COR-L47 (cell line): Measurements from ENCODE around the gene C20orf96.
A peak's percentile ranks its signal among the peaks of the same experiment; 100 is the strongest.
"Not testable (repeated sequence)": the region's sequence is repeated elsewhere in the genome, so short reads cannot be mapped to it uniquely, and the experiment has no call there.

Experiments used
- DNase-seq: peaks from one replicate; lab custom pipeline; 2025; lab: John Stamatoyannopoulos, UW

The C20orf96 gene, protein sequence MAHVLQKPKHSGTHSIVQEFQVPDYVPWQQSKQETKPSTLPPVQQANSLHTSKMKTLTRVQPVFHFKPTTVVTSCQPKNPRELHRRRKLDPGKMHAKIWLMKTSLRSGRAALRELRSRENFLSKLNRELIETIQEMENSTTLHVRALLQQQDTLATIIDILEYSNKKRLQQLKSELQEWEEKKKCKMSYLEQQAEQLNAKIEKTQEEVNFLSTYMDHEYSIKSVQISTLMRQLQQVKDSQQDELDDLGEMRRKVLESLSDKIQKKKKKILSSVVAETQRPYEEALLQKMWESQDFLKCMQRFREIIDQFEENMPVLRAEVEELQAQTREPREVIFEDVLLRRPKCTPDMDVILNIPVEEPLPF

GRCh38 chr20:290084-290831 lies at the start of gene C20orf96:
Gene C20orf96, minus strand, starts transcription at chr20:290750. Its CDS starts 140 bp downstream, at chr20:290610.
- peak; percentile 65 for DNase-seq

- not testable (repeated sequence) for DNase-seq
Measured at GRCh38 chr20:336040-336439, 45.5 kb upstream of the C20orf96 start.

- no peak for DNase-seq
Measured at GRCh38 chr20:334578-334977, 44.0 kb upstream of the C20orf96 start.

DNA sequence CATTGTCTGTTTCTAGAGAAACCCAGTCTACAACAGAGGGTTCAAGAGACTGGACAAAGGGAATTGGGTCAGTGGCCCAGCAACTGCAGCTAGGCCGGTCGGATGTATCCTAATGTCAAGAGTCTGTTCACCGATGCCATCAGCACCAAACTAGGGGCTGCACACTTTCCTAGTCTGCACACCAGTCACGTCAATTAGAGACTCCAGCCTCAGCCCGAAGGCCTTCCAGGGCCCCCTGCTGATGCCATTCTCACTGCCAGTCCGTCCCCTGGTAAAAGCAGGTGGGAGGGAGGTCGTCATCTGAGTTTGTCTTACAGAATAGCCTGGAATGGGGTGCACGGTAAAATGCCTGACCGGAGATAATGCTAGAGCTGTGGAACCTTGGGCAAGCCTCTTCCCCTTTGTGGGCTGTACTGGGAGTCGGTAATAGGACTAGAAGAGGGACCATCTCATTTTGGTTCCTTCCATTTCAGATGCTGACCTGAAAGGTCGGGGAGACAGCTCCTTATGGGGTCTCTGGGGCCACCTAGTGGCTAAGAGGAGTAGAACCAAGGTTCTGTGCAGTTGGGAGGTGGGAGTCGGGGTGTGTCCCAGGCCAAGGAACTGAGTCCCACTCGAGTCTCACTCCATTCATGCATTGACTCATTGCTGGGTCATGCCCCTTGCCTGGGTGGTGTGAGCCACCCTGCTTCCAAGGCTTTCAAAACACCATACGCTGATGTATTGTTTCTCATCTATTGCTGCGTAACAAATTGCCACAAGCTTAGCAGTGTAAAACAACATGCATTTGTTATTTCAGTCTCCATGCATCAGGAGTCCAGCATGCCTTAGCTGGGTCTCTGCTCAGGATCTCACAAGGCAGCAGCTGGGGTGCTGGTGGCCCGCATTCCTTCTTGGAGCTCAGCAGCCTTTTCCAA lies 39.9 kb upstream of the C20orf96 start:
- peak; percentile 42 for DNase-seq

- DNase-seq = no peak
Measured at GRCh38 chr20:329851-330232, 39.3 kb upstream of the C20orf96 start.

DNA sequence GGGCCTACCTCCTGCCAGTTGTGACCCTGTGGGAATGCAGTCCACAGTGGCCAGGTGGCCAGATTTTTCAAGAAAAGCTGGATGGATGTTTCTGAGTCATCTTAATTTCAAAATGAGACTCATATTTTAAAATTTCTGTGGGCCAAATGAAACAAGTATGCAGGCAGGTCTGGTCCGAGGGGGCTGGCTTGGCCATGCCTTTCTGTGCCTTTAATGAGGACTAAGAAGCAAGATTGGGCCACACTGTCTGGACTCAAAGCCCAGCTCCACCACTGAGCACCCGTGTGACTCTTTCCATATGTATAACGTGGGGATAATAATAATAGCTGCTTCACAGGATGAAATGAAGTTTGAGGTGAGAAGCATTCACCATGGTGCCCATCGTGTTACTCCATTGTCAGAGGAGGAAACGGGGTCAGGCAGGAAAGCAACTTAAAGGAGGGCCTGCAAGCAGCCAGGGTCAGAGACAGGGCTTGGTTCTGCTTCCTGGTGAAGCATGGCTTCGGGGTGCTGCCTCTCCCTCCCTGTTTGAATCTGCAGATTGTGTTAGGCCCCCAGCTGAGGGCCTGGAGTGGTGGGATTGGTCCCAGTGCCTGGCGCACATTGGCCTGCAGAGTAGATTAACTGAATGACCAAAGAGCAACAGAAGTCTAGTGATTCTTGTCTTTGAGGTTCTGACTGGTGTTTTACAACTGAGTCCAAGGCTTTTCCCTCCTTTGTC lies 38.6 kb upstream of the C20orf96 start:
- DNase-seq = no peak

GRCh38 chr20:328027-328974 lies 37.8 kb upstream of the C20orf96 start:
- no peak for DNase-seq

DNA sequence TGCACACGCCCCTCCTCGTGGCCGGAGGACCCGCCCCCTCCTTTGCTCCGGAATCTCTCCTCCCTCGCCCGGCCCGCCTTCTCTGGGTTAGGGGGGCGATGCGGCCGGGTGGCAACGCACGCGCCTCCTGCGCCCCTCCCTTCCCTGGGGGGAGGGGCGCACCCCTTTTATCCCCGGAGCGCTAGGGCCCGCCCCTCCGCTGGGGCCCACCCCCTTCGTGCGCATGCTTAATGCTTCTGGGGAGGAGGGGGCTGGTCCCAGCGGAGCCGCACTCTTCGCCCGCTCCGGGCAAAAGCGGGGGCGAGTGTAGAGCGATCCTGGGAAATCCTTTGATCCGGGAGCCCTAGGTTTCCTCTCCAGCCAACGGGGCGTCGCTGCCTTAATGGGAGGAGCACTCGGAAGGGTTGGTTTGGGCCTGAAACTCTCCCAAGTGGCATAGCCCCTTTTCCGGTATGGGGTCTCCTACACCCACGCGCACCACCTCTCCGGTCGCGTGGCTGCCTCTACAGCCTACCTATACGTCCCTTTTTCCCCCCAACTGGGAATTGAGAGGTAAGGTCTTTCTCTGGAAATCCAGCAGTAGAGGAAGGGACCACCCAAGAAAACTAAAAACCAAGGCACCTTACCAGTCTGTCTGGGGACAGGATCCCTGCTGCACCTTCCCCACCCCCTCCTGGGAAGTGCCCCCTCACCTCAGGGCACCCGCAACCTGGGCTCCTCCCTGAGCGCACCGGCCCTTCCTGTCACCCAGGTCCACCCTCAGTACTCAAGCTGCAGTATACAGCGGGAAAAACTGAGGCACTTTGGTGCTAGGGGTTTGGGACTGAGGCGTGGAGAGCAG lies 36.9 kb upstream of the C20orf96 start:
- DNase-seq = peak; percentile 91

DNA sequence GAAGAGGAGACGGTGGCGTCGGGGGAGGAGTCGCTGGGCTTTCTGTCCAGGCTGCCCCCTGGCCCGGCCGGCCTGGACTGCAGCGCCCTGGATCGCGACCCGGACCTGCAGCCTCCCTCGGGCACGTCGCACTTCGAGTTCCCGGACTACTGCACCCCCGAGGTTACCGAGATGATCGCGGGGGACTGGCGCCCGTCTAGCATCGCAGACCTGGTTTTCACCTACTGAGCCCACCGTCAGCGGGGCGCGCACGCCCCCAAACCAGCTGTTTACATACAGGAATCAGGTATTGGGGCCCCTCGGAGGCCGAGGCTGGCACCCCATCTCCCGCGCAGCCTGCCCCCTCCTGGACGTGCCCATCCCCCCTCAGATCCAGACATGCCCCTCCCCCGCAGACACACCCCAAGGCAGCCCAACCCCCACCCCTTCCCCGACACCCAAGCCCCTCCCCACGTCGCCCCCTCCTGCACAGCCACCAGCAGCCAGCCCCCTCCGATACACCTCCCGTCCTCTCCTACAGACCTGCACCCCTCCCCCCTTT lies 36.2 kb upstream of the C20orf96 start:
- DNase-seq = peak; percentile 38

DNA sequence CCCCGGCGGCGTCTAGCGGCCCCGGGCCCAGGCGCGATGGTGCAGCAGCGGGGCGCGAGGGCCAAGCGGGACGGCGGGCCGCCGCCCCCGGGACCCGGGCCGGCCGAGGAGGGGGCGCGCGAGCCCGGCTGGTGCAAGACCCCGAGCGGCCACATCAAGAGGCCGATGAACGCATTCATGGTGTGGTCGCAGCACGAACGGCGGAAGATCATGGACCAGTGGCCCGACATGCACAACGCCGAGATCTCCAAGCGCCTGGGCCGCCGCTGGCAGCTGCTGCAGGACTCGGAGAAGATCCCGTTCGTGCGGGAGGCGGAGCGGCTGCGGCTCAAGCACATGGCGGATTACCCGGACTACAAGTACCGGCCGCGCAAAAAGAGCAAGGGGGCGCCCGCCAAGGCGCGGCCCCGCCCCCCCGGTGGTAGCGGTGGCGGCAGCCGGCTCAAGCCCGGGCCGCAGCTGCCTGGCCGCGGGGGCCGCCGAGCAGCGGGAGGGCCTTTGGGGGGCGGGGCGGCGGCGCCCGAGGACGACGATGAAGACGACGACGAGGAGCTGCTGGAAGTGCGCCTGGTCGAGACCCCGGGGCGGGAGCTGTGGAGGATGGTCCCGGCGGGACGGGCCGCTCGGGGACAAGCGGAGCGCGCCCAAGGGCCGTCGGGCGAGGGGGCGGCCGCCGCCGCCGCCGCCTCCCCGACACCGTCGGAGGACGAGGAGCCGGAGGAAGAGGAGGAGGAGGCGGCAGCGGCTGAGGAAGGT lies 35.5 kb upstream of the C20orf96 start:
- peak; percentile 71 for DNase-seq

DNA sequence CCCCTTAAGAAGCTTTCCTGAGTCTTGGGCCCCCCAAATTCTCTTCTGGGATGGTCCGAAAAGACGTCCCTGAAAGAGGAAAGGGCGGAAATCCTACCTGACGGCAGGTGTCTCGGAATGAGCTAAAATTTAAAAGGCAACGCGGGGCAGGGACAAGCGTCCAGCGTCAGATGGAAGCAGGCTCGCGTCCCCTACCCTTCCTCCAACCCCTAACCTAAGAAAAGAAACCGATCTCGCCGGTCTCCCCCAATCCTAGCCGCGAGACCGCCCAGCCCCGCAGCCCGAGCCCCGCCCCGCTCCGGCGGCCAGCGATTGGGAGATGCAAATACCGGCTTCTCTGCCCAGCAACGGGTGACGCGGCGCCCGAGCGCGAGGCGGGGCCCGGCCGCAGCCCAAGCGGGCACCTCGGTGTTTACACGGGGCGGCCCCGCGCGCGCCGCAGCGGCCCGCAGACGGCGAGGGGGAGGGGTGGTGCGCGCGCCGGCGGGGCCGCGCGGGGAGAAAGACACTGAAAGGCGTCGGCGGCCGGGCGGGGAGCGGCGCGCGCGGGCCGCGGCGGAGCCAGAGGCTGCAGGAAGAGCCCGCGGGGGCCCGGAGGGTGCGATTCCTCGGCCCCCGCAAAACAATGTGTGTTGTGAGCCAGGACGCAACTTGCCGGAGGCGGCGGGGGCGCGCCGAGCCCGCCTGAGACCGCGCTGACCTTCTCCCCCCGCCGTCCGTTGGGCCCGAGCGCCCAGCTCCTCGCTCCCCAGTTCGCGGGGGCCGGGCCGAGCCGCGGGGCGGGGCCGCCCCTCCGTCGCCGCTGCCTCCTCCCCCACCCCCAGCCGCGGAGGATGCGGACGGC lies 34.7 kb upstream of the C20orf96 start, which contains the start of gene SOX12:
Gene SOX12, plus strand, starts transcription at position 508 of the 844 bp plus-strand sequence. CDS start 373 bp downstream, outside the sequence.
- DNase-seq = peak; percentile 89

DNA sequence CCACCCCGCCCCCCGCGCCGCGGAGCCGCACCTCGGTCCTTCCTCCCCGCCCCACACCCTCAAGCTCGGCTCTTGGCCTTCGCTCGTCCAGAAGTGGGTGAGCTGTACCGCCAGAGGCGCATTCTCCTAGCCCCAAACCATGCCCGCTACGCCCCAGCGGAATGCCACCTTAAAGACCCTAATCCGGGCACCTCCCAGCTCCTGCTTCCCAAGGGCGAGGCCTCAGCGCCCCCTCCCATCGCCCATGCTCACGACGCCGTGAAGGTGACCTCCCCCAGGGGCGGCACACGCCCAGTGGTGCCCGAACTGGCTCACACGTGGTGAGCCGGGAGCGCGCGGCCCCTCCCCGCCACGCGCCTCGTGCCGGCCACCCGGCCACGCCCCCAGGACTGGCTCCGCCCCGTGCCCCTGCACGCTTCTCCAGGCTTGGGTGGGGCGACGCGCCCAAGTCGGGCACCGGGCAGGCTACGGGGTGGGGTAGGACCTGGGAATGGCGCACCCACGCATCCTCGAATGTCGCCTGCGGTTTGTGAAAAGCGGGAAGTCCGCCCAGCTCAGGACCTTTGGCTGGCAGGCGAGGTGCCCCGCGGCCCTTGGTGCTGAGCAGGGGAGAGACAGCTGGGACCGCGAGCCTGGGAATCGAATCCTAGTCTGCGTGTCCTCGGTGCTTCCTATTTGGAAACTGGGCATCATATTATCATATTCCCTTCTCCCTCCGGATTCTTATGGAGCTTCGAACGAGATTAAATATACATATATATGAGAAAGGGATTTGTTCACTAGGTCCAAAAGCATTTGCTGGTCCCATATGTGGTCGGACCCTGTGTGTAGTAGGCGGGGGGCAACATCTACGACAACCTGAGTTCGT lies 33.9 kb upstream of the C20orf96 start:
- peak; percentile 93 for DNase-seq

DNA sequence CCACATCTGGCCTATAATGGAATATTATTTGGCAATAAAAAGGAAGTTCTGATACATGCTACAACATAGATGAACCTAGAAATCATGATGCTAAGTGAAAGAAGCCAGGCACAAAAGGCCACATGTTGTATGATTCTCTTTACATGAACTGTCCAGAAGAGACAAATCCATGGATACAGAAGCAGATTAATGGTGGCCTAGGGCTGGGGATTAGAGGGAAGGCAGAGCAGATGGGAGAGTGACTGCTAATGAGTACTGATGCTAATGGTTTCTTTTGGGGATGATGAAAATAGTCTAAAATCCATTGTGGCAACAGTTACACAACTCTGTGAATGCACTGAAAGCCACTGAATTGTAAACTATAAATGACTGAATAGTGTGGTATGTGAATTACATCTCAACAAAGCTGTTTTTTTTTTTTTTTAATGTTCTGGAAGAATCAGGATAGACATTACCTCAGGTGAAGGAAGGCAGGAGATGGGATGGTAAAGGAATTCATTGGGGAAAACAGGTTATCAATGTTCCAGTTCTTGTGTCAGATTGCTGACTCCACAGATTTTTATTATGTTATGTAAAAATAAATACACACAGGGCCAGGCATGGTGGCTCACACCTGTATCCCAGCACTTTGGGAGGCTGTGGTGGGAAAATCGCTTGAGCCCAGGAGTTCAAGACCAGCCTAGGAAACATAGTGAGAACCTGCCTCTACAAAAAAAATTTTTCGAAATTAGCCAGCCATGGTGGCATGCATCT lies 25.9 kb upstream of the C20orf96 start:
- no peak for DNase-seq

DNA sequence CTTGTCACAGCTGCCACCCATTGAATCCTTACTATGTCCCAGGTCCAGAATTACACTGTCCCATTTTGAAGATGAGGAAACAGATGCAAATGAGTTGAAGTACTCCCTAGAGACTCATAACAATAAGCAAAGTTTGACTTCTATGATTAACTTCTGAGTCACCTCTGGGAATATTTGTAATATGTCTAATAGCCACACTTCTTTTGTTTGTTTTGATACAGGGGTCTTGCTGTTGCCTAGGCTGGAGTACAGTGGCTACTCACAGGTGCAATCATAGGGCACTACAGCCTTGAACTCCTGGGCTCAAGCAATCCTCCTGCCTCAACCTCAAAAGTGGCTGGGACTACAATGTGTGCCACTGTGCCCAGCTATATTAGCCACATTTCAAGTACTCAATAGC lies 23.4 kb upstream of the C20orf96 start:
- no peak for DNase-seq

GRCh38 chr20:313402-313801 lies 22.9 kb upstream of the C20orf96 start:
- DNase-seq = no peak

- no peak for DNase-seq
Measured at GRCh38 chr20:312866-313265, 22.3 kb upstream of the C20orf96 start.
